ENCODE data around the gene KRTAP4-11. TPM values are rescaled to one million over a fixed set of nuclear protein-coding genes. Genes with fewer than 3 reads are reported as not detected.

KRTAP4-11 gene
- total and polyA plus RNA-seq, 2 of the 8 experiments (the other 6 are each of a cell fraction or from before 2014, with no cell fraction given): not detected

DNA sequence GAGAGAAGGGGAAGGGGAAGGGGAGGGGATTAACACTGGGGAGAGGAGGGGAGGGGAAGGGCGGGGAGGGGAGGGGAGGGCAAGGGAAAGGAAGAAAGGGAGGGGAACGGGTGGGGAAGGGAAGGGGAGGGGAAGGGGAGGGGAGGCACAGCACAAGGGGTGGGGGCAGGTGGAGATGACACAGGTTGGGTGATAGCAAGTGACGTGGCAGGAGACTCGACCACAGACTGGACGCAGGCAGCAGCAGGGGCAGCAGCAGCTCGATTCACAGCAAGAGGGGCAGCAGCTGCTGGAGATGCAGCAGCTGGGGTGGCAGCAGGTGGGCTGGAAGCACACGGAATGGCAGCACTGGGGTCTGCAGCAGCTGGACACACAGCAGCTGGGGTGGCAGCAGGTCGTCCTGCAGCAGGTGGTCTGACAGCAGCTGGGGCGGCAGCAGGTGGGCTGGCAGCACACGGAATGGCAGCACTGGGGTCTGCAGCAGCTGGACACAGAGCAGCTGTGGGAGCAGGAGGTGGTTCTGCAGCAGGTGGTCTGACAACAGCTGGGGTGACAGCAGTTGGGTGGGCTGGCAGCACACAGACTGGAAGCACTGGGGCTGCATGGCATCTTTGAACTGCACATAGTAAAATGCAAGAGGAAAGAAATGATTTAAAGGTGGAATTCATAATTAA, 16.4 kb downstream of the KRTAP4-11 start, which contains the start of gene KRTAP4-16:
Gene KRTAP4-16, minus strand, starts transcription at position 624 of the 674 bp plus-strand sequence. Its CDS starts 0 bp downstream, at position 624.
- no peak within 1 kb of the TSS for H3K9ac ChIP-seq (replicated peaks in 1 of 4; ENCODE audit: extremely low read depth in 1 of 4, low read depth in 3 of 4, low read length in 3 of 4)

More for the DNA sequence above, 16.4 kb downstream of the KRTAP4-11 start, which contains the start of gene KRTAP4-16:
- no peak within 1 kb of the TSS for H3K4me3 ChIP-seq (ENCODE audit: extremely low read depth in 1 of 4, insufficient read depth in 2 of 4, low read depth in 3 of 4, low read length in 4 of 4)
- no peaks in the 10 kb centered on the region for H3K79me1 ChIP-seq (ENCODE audit: low read depth, low read length)
- CTCF ChIA-PET (ENCODE audit: partially characterized antibody): no interaction called here
- POLR2A ChIA-PET (ENCODE audit: partially characterized antibody): no interaction called here
- H4K91ac ChIP-seq (replicated peaks; ENCODE audit: insufficient read length, low read length): no peak within 1 kb of the TSS
- H3K27ac ChIP-seq (ENCODE audit: low read depth, low read length): no peak within 1 kb of the TSS
- H2BK5ac ChIP-seq (ENCODE audit: low read depth, low read length): no peak within 1 kb of the TSS
- H3K18ac ChIP-seq (ENCODE audit: extremely low read depth, low read length): no peak within 1 kb of the TSS
- TF ChIP-seq RNF2 (IDR thresholded peaks at IDR 0.05; ENCODE audit: borderline replicate concordance, low read depth, low read length, missing control alignments, poor library complexity, severe bottlenecking): no peak
- TF ChIP-seq POLR2A (IDR thresholded peaks at IDR 0.05; ENCODE audit: control extremely low read depth in 1 of 2, low read depth in 2 of 2, low read length in 2 of 2): no peak
- H3K79me2 ChIP-seq (ENCODE audit: control insufficient read depth in 1 of 2, insufficient read depth in 2 of 2, low read length in 2 of 2): no peaks in the 10 kb centered on the region
- H2BK15ac ChIP-seq (ENCODE audit: low read length): no peak within 1 kb of the TSS
- H3K4me2 ChIP-seq (ENCODE audit: insufficient read depth in 1 of 2, low read depth in 2 of 2, low read length in 2 of 2): no peak within 1 kb of the TSS; a peak in 1 of 4 replicates
- no peak within 1 kb of the TSS for H2AFZ ChIP-seq (ENCODE audit: low read length)
- H2BK12ac ChIP-seq (ENCODE audit: low read depth, low read length): no peak within 1 kb of the TSS
- no peak within 1 kb of the TSS for H2BK20ac ChIP-seq (ENCODE audit: low read length)
- no peak within 1 kb of the TSS for H3K14ac ChIP-seq (ENCODE audit: insufficient read length)
- H3K23ac ChIP-seq (ENCODE audit: insufficient read length): no peak within 1 kb of the TSS
- no peaks in the 10 kb centered on the region for H3K27me3 ChIP-seq (replicated peaks in 1 of 4; ENCODE audit: control insufficient read depth in 3 of 4, extremely low read depth in 1 of 4, insufficient read depth in 3 of 4, low read length in 3 of 4)
- H4K5ac ChIP-seq (ENCODE audit: insufficient read length, low read depth, low read length): no peak within 1 kb of the TSS
- peaks cover 0 to 4% (median under 1%) of the 10 kb centered on the region in 4 experiments; a peak in 3 of 7 replicates for H3K4me1 ChIP-seq (replicated peaks in 1 of 4; ENCODE audit: control insufficient read depth in 3 of 4, insufficient read depth in 4 of 4, low read length in 3 of 4)
- WGBS, 2 experiments (ENCODE audit: extremely low coverage in 1 of 2, insufficient coverage in 1 of 2, insufficient read length in 1 of 2, insufficient replicate concordance in 2 of 2, low coverage in 1 of 2, low lambda C conversion rate in 2 of 2, missing lambda C conversion rate in 1 of 2): 80% methylated on average over 4 of the region's 10 CpGs; no CpG with 5 or more reads in 1 of the 2 experiments
- H2AK5ac ChIP-seq (ENCODE audit: low read depth, low read length): no peak within 1 kb of the TSS
- H4K8ac ChIP-seq (ENCODE audit: extremely low read depth, insufficient read depth, low read length): no peak within 1 kb of the TSS
- no peak for DNase-seq (ENCODE audit: low read depth in 1 of 2, low spot score in 2 of 2)
- H3K36me3 ChIP-seq (ENCODE audit: control insufficient read depth in 2 of 4, insufficient read depth in 4 of 4, low read length in 3 of 4): no peaks in the 10 kb centered on the region
- no peaks in the 10 kb centered on the region for H4K20me1 ChIP-seq (replicated peaks in 1 of 2; ENCODE audit: control insufficient read depth in 1 of 2, insufficient read depth in 2 of 2, low read length in 2 of 2)
- H3K9me3 ChIP-seq (ENCODE audit: insufficient read depth in 2 of 2, low read depth in 1 of 2, low read length in 1 of 2): no peaks in the 10 kb centered on the region
- no peaks in the 10 kb centered on the region for H3K23me2 ChIP-seq (ENCODE audit: low read depth, low read length)
- no peak within 1 kb of the TSS for H3K56ac ChIP-seq (replicated peaks; ENCODE audit: insufficient read length, low read depth, low read length)
- FAIRE-seq: no peak
- H2BK120ac ChIP-seq (replicated peaks; ENCODE audit: low read depth, low read length): no peak within 1 kb of the TSS
- no peak within 1 kb of the TSS for H3K4ac ChIP-seq (replicated peaks; ENCODE audit: insufficient read length, low read depth, low read length)
